Activated CD4-positive, alpha-beta T cell treated with anti-CD3 and anti-CD28 coated beads for 4 hours (primary cell): ENCODE results near the gene CCDC13.

ENCODE experiments used
- DNase-seq, 2 donors: peaks; one replicate each; pipeline ENCODE4 v3.0.0-alpha.2; 2020

Gene CCDC13

GRCh38 chr3:42795621-42796181 lies 22.6 kb upstream of the CCDC13 start:
- DNase-seq: no peak

- no peak for DNase-seq
Observed at GRCh38 chr3:42790714-42791229, 17.7 kb upstream of the CCDC13 start.

GRCh38 chr3:42786631-42787030 lies 13.6 kb upstream of the CCDC13 start:
- DNase-seq: no peak

DNA sequence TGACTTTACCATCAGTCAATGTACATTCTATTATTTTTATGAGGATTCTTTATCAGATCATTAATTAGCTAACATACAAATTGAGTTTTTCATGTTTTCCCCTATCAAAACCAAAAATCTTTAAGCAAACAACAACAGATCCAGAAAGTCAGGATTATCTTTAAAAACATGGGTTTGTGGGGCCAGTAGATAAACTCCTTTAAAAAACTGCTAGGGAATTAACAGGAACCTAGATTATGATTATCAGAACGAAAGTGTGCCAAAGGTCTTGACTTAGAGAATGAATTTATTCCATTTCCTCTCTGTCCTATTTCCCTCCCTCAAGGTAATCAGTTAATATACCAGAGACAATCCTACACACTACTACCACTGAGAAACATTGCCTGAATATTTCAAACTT lies 13.2 kb upstream of the CCDC13 start:
- DNase-seq: no peak

GRCh38 chr3:42780892-42781700 lies 8.0 kb upstream of the CCDC13 start:
- peak; percentile 20 to 53 for DNase-seq

DNA sequence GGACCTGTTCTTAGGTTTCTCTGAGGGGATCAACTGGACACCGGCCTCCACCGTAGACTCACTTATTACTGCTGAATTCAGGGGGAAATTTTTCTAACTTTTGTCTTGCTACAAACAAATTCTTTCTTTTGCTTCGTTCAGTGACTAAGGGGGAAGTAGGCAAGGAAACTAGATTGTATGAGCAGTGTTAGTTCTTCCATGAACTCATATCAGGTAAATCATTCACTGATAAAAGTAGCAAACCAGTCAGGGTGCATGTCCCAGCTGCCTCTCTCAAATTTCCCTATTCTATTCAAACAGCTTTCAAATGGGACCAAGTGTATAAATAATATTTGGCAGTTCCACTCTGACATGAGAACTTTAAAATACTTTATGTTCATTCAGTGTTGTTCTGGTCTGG lies 7.3 kb upstream of the CCDC13 start:
- no peak for DNase-seq

GRCh38 chr3:42778644-42779043 lies 5.6 kb upstream of the CCDC13 start:
- no peak for DNase-seq

DNA sequence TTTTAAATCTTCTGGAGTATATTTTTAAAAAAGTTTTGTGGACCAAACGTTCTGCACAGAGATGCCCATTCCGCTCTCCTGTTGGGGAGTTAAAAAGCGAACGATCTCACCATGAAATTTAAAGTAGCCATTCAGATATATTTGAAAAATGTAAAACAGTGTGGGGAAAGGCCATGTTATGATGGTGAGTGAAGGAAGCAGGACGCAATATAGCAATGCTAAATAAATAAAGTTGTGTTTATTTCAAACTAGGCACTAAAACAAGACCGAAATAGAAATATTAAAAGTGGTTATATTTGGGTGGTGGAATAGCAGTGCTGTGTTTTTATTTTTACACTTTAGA lies 327 bp upstream of the CCDC13 start:
- DNase-seq: no peak

DNA sequence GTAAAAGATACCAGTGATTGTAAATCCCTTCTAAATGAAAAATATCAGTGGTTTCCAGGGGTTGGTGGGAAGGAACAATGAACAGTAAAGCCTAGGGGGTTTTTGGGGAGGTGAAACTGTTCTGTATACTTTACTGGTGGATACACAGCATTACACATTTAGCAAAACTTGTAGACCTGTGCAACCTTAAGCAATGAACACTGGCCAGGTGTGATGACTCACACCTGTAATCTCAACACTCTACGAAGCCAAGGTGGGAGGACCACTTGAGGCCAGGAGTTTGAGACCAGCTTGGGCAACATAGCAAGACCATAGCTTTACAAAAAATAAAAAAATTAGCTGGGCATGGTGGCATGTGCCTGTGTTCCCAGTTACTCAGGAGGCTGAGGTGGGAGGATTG lies 1.8 kb downstream of the CCDC13 start:
- no peak for DNase-seq

DNA sequence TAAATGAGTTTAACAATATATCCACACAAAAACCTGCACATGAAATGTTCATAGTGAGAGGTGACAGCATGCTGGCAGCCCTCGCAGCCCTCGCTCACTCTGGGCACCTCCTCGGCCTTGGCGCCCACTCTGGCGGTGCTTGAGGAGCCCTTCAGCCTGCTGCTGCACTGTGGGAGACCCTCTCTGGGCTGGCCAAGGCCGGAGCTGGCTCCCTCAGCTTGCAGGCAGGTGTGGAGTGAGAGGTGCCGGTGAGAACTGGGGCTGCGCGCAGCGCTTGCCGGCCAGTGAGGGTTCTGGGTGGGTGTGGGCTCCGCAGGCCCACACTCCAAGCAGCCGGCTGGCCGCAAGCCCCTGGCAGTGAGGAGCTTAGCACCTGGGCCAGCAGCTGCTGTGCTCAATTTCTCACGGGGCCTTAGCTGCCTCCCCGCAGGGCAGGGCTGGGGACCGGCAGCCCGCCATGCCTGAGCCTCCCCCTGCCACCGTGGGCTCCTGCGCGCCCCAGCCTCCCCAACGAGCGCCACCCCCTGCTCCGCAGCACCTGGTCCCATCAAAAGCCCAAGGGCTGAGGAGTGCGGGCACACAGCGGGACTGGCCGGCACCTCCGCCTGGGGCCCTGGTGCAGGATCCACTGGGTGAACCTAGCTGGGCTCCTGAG lies 3.4 kb downstream of the CCDC13 start:
- no peak for DNase-seq

- no peak for DNase-seq
Observed at GRCh38 chr3:42764561-42765295, 8.3 kb downstream of the CCDC13 start.

DNA sequence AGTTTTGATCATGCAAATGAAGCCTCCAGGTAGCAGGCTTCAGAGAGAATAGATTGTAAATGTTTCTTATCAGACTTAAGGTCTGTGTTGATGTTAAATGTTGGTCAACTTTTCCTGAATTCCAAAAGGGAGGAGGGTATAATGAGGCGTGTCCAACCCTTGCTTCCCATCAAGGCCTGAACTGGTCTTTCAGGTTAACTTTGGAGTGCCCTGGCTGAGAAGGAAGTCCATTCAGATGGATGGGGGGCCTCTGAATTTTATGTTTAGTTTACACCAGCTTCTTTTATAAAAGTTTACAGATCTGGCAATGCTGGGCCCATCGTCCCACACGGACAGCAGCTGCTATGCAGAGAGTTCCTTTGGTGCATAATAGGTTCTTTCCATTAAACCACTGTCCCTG lies 8.9 kb downstream of the CCDC13 start:
- DNase-seq: no peak

- DNase-seq: no peak
Observed at GRCh38 chr3:42763021-42763420, 10.0 kb downstream of the CCDC13 start.

DNA sequence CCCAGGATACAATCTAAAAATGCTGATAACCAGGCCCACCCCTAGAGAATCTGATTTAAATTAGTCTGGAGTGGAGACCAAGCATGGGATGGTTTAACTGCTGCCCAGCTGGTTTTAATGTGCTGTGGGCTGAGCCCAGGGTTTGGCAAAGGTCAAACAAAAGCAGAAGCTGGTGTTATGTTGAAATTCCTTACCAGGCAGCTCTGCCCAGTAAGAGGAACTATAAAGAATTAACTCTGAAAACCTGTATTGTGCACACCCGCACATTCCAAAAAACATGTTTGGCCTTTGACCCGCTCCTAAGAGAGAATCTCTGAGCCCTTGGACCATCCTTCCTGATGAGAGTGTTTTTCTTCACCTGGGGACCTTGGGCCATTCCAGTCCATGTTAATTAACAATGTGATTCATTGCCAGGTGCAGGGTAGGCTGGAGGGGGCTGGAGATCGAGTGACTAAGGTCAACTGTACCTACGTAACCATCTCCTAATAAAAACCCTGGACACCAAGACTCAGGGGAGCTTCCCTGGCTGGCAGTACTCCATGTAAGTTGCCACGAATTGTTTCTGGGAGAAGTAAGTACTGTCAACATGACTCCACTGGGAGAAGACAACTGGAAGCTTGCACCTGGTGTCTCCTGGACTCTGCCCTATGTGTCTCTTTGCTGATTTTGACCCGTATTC lies 10.9 kb downstream of the CCDC13 start:
- no peak for DNase-seq

GRCh38 chr3:42758126-42758525 lies 14.9 kb downstream of the CCDC13 start:
- DNase-seq: no peak

DNA sequence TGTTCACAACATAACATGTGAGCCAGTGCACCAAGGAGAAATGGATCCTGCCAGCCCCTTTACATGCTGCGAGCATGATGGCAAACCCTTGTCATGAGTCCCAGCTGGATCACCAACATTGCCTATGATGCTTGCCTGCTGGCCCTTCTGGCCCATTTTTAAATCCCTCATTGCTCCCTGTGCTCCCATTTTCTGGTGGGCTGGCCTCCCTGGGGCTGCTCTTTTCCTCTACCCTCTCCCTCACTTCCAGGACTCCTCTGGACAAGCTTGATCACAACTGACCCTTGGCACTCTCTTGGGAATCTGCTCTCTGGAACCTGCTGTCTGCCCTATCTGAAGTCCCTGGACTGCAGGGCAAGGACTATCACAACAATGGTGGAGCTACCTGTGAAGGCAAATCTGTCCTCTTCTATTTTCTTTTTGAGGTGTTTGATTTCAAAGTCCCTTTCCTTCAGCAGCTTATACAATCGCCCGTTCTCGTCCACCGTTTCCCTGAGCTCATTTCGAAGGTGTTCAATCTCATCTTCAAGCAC lies 16.3 kb downstream of the CCDC13 start:
- no peak for DNase-seq

DNA sequence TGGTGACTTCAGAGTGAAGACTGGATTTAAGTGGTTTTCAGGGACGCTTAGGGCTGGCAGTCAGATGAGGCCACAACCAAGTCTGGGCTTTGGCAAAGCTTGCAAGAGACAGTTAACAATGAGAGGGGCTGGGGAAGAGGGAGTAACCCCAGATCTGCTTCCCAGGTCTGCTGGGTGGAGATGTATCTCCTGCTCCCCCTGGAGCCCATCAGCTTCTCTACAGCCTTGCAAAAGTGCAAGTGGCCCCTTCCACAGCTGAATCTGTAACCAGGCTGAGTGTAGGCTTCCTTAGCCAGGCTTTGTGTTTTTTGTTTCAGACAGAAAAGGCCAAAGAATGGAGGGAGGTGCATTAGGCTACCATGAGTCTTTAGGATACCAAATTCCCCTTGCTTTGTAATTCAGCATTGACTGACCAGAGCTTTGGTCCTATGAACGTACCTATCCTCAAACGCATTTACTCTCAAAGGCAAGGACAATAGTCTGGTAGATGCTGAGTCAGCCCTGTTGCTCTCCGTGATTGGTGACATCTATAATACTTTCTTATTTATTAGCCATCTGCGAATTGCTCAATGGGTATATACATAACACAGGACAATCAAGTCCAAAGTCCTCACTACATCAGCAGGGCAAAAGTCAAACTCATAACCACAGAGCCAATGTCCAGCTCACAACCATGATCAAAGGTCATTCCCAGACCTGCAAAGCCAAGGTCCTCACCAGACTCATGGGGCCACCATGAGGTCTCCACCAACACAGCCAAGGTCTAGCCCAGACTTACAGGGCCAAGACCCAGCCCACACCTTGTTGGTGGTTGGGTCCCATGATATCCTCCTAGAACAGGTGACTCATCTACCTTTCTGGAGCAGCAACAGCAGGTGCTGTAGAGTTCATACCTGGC lies 17.1 kb downstream of the CCDC13 start:
- no peak for DNase-seq

DNA sequence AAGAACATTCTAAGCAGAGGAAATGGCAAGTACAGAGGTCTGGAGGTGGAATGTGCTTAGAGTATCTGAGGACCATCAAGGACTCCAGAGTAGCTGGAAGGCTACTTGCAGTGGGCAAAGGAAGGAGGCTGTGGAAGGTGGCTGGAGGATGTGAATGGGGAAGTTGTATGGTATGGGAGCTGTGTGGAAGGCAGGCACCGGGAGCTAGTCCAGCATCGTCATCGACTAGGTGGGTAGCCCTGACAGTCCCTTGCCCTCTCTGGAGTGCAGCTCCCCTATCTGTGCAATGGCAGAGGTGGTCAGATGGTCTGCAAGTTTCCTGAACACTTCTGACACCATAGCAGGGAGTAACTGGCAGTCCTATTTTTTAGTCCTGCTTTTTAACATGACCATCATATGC lies 19.3 kb downstream of the CCDC13 start:
- no peak for DNase-seq

GRCh38 chr3:42752961-42753360 lies 20.1 kb downstream of the CCDC13 start:
- DNase-seq: no peak

DNA sequence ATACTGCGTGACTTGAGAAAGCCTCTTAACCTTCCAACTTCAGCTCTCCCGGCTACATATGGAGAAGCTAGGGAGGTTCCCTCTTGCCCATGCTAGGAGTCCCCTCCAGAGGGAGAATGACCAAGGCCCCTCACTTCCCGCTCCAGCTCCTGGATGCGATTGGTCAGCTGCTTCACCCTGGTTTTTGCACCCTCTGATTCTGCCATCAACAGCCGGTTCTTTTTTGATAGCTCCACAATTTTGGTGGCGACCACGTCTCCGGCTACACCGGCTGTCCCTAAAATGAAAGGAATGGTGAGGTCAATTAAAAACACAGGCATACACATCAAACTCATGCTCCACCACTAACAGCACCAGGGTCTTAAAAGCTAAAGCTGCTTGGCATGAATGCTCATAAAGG lies 20.6 kb downstream of the CCDC13 start:
- no peak for DNase-seq

DNA sequence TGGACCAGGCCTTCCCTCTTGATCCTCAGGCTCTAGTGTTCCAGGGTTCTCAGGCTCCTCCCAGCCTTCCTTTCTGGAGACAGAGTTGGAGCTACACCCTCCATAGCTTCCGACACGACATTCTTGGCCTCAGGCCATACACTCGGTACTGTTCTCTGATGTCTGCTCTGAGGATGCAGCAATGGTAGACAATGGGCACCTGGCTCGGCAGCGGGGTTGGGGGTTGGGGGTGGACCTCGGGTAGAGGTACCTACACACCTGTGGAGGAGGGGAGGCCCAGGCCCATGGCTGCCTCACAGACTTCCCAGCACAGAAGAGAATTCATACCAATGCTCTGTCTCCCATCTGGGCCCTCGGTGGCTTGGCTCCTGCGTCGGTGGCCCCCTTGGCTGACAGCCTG lies 21.4 kb downstream of the CCDC13 start:
- DNase-seq: no peak

DNA sequence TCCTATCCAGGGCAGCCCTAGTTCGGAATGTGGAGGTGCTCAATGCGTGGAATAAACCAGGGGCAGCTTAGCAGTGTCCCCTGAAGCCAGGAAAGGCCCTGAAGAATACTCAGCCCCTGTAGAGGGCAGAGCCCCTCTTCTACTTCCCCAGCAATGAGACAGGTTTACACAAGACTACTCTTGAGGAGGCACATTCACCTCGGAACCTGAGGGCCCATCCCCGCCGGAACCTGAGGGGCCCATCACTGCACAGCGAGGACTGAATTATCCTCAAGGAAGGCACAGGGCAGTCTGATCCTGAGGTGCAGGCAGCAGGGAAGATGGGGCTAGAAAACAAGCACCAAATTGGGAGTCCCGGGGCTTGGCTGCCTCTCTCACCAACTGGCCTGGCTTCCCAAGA lies 22.2 kb downstream of the CCDC13 start:
- DNase-seq: no peak
